Activated naive CD8-positive, alpha-beta T cell treated with anti-CD3 and anti-CD28 coated beads, Interleukin-2, amount 10 ng/mL, durations not matched to agents 7 days and 5 days (primary cell): ENCODE data around the gene KIF3B. TPM values are rescaled to one million over a fixed set of nuclear protein-coding genes. Genes with fewer than 3 reads are reported as not detected.
"Not testable (repeated sequence)": the region's sequence is repeated elsewhere in the genome, so short reads cannot be mapped to it uniquely, and the experiment has no call there.

Source experiments
- ATAC-seq: fragments of 150-1000 bp; cut with Tn5 transposase; one replicate; pipeline ENCODE4 v1.10.0; 2021; ENCODE audit warnings: low read depth, moderate library complexity
- POLR2A ChIA-PET: fragments of 350-600 bp; sonication (Branson Sonifier 250); formaldehyde crosslinking; loops from one replicate; lab custom pipeline; 2021; ENCODE audit warnings: antibody characterized with exemption; lab: Charles Lee
- DNase-seq: peaks from one replicate; pipeline ENCODE4 v3.0.0; 2021
- H3K27ac Mint-ChIP-seq: one replicate; pipeline ENCODE4 v1.8.0; 2022; ENCODE audit warnings: mild to moderate bottlenecking, mixed read lengths
- H3K27me3 Mint-ChIP-seq: one replicate; pipeline ENCODE4 v1.8.0; 2022; ENCODE audit warnings: mild to moderate bottlenecking, moderate library complexity, mixed read lengths
- H3K36me3 Mint-ChIP-seq: one replicate; pipeline ENCODE4 v1.8.0; 2021; ENCODE audit warnings: mild to moderate bottlenecking, mixed read lengths
- H3K4me1 Mint-ChIP-seq: one replicate; pipeline ENCODE4 v1.8.0; 2021; ENCODE audit warnings: mixed read lengths
- H3K4me3 Mint-ChIP-seq: one replicate; pipeline ENCODE4 v1.8.0; 2022; ENCODE audit warnings: mild to moderate bottlenecking, moderate library complexity, mixed read lengths
- H3K9me3 Mint-ChIP-seq: one replicate; pipeline ENCODE4 v1.8.0; 2021; ENCODE audit warnings: mixed read lengths
- total RNA-seq, 2 experiments: library from RNA; stranded (reverse); gene quantifications; one replicate each; pipeline ENCODE4 v1.2.3, GENCODE V29; 2021

The KIF3B gene
- total RNA-seq, 2 experiments from 2014 or later = 14.3 to 14.4 TPM

DNA sequence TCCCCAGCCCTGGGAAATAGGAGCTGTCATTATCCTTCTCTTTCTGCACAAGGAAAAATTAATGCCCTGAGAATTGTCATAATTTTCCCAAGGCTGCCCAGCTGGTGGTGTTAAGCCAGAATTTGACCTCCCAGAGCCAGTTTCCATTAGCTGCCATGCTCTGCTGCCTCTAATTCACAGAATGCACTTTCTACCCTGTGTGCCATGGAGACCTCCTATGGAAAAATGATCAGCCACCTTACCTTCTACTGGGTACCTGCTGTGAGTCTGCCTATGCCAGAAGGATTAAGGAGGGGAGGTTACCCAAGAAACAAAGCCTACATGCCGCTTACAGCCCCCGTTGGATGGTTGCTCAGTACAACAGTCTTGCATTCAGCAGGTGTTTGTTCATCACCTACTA is 40.6 kb upstream of the KIF3B start:
- Mint-ChIP-seq H3K9me3 (no peaks in the 10 kb centered on the region), H3K36me3 (peaks cover 33% of the 10 kb centered on the region), H3K27ac (no peak overlapping the region), H3K4me1 (peaks cover 14% of the 10 kb centered on the region), H3K4me3 (no peak overlapping the region), H3K27me3 (no peaks in the 10 kb centered on the region)
- DNase-seq (no peak), ATAC-seq (no peak)
- POLR2A ChIA-PET = interaction anchor here (1.0 kb wide), 1 partner anchor 14 kb away, joined by 3 read pairs; no protein-coding TSS in a partner anchor

DNA sequence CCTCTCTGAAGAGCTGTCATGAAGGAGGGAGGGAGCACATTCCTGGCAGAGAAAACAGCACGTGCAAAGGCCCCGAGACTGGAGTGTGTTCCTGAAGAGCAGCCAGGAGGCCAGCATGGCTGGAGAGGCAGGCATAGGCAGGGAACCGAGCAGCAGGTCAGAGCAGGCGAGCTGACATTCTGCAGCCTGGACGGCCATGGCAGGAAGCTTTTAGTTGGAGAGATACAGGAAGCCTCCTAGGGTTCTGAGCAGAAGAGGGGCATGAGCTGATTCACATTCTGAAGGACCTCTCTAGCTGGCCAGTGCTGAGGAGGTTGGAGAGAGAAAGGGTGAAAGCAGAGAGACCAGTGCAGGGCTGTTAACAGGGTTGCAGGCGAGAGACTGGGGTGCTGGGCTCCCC is 40.0 kb upstream of the KIF3B start:
- no peaks in the 10 kb centered on the region for H3K27me3 Mint-ChIP-seq
- no peak overlapping the region for H3K4me3 Mint-ChIP-seq
- H3K36me3 Mint-ChIP-seq = peaks cover 31% of the 10 kb centered on the region
- POLR2A ChIA-PET = interaction anchor here (0.6 to 1.0 kb wide), 2 partner anchors 13 to 51 kb away, joined by 3 to 4 read pairs; no protein-coding TSS in a partner anchor
- H3K9me3 Mint-ChIP-seq = no peaks in the 10 kb centered on the region
- H3K27ac Mint-ChIP-seq = no peak overlapping the region
- ATAC-seq = no peak
- DNase-seq = no peak
- peaks cover 8% of the 10 kb centered on the region for H3K4me1 Mint-ChIP-seq

DNA sequence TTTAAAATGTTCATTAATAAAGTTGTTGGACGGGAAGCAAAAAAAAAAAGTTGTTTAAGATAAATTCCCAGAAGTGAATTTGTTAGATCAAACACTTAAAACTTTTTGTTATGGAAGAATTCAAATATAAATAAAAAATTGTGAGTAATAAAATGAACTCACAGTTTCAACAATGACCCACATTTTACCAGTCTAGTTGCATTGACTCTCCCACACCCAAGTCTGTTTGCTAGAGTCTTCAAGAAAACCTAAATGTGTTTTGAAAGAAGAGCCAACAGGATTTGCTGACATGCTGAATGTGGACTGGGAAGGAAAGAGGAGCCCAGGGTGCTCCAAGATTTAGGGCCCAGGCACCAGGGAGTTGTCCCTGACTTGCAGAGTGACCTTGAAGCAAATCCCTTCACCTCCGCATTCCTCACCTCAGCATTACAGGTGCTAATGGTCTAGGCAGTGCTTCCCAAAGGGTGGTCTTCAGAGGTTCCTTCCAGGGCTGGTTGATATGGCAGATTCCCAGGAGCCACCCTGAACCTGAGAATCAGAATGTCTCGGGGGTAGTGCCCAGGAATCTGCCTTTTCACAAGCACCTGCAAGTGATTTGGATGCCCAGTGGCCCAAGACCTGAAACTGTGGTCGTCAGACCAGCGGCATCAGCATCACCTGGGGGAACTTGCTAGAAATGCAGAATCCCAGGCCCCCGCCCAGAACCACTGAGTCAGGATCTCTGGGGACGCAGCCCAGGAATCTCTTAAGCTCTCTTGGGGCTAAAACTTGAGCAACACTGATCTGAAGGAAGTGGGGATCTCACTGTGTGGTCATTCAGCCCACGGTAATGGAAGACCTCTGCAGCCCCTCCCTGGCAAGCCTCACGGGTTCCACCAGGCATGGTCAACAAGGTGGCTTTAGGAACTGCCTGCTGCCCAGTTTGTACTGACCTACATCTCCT is 38.7 kb upstream of the KIF3B start:
- Mint-ChIP-seq H3K27me3 (no peaks in the 10 kb centered on the region), H3K36me3 (peaks cover 20% of the 10 kb centered on the region), H3K4me3 (no peak overlapping the region), H3K27ac (no peak overlapping the region), H3K4me1 (peaks cover 2% of the 10 kb centered on the region), H3K9me3 (no peaks in the 10 kb centered on the region)
- no peak for DNase-seq
- POLR2A ChIA-PET = no interaction called here
- ATAC-seq = no peak

DNA sequence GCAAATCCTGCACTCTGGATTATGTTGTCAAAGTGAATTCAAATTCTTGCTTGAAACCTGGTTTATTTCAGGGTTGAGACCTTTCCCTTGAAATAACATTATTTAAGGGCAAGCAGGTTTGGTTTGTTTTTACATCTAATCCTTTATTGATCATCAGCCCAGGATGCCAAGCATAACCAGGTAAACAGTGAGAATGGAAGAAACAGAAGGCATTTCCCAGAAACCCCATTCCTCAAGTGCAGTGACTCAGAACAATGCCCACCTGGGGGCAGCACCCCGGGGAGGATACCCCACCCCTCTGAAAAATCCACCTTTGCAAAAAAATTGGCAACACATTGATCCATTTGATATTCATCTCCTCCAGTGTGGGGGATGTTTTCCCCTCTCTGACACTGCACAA is 37.2 kb upstream of the KIF3B start:
- H3K27ac Mint-ChIP-seq = no peak overlapping the region
- H3K4me3 Mint-ChIP-seq = no peak overlapping the region
- POLR2A ChIA-PET = no interaction called here
- peaks cover 8% of the 10 kb centered on the region for H3K36me3 Mint-ChIP-seq
- DNase-seq (no peak), ATAC-seq (no peak)
- peaks cover 2% of the 10 kb centered on the region for H3K4me1 Mint-ChIP-seq
- no peaks in the 10 kb centered on the region for H3K27me3 Mint-ChIP-seq
- H3K9me3 Mint-ChIP-seq = no peaks in the 10 kb centered on the region

DNA sequence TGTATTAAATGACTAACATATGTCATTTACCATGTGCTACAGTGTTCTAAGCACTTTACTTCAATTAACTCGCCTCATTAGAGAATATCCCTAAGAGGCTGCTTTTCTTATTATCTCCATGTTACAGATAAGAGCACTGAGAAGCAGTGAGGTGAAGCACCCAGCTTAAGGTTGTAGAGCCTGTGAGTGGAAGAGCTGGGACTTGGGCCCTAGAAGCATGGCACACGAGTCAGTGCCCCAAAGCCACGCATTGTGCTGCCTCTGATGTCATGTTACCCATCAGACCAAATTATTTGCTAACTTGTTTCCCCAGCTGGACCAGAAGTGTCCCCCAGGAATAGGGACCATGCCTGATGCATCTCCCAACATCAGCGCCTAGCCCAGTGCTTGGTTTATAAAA is 35.6 kb upstream of the KIF3B start:
- Mint-ChIP-seq H3K36me3 (no peaks in the 10 kb centered on the region), H3K4me1 (peaks cover 2% of the 10 kb centered on the region), H3K27me3 (no peaks in the 10 kb centered on the region), H3K27ac (no peak overlapping the region), H3K9me3 (no peaks in the 10 kb centered on the region), H3K4me3 (no peak overlapping the region)
- no peak for ATAC-seq
- POLR2A ChIA-PET = no interaction called here
- no peak for DNase-seq

DNA sequence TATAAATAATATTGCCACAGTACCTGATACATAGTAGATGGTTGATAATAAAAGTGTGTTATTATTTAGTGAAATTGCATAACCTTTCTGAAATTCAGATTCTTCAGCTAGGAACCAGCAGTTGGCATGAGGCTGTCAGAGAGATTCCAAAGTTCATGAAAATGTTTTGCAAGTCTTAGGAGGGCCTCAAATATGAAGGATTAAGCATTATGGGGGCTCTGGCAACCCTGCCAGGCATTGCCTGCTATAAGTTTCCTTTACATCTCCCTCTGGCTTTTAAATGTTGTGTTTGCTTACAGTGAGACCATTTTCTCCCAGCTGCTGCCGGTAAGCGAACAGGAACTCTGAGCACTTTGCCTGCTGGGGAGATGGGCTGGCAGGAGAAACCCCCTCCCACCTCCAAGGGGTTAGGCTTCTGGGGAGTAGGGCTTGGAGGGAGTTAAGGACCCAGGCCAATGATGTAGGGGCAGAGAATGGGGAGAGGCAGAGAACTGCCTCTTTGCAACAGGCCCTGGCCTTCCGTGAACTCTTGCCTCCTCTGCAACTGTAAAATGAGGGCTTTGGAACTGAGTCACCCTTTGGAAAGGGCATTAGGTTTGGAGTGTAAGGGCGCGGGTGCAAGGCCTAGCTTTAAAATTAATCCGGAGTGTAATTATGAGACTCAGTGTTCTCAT is 33.2 kb upstream of the KIF3B start:
- Mint-ChIP-seq H3K27me3 (no peaks in the 10 kb centered on the region), H3K36me3 (no peaks in the 10 kb centered on the region), H3K9me3 (no peaks in the 10 kb centered on the region), H3K4me3 (no peak overlapping the region), H3K27ac (peak overlapping the region; percentile 49), H3K4me1 (peaks cover 5% of the 10 kb centered on the region)
- ATAC-seq (no peak), DNase-seq (no peak)
- POLR2A ChIA-PET = no interaction called here

DNA sequence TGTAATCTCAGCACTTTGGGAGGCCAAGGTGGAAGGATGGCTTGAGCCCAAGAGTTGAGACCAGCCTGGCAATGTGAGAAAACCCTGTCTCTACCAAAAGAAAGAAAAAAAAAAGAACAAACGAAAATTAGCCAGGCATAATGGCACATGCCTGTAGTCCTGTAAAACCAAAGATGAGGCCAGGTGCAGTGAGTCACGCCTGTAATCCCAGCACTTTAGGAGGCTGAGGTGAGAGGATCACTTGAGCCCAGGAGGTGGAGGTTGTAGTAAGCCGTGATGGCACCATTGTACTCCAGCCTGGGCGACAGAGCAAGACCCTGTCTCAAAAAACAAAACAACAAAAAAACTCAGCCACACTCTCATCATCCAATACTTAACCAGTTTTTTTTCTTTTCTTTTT is 32.5 kb upstream of the KIF3B start:
- Mint-ChIP-seq H3K4me1 (peaks cover 10% of the 10 kb centered on the region), H3K27me3 (no peaks in the 10 kb centered on the region), H3K27ac (no peak overlapping the region), H3K4me3 (no peak overlapping the region), H3K9me3 (no peaks in the 10 kb centered on the region), H3K36me3 (no peaks in the 10 kb centered on the region)
- ATAC-seq (no peak), DNase-seq (no peak)
- POLR2A ChIA-PET = no interaction called here

DNA sequence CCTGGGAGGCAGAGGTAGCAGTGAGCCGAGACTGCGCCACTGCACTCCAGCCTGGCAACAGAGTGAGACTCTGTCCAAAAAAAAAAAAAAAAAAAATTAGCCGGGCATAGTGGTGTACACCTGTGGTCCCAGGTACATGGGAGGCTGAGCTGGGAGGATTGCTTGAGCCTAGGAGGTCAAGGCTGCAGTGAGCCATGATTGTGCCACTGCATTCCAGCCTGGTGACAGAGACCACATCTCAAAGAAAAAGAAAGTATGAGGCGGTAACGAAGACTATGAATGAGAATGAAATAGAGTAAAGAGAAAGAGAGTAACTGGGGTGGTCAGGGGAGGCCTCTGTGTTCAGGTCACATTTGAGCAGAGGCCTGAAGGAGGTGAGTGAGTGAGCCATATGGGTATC is 31.2 kb upstream of the KIF3B start:
- not testable (repeated sequence) for H3K9me3 Mint-ChIP-seq

DNA sequence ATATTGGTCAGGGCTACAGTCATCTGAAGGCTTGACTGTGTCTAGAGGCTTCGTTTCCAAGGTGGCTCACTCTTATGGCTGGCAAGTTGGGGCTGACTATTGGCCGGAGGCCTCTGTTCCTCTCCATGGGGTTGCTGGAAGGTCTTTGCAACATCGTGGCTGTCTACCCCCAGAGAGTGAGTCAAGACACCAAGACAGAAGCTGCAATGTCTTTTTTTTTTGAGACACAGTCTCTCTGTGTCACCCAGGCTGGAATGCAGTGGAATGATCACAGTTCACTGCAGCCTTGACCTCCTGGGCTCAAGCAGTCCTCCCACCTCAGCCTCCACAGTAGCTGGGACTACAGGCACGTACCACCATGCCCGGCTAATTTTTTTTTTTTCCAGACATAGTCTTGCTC is 29.4 kb upstream of the KIF3B start:
- H3K27ac Mint-ChIP-seq = no peak overlapping the region
- H3K9me3 Mint-ChIP-seq = peaks cover 3% of the 10 kb centered on the region
- DNase-seq (no peak), ATAC-seq (no peak)
- no peak overlapping the region for H3K4me3 Mint-ChIP-seq
- POLR2A ChIA-PET = no interaction called here
- H3K36me3 Mint-ChIP-seq = peaks cover 4% of the 10 kb centered on the region
- peaks cover 26% of the 10 kb centered on the region for H3K4me1 Mint-ChIP-seq
- no peaks in the 10 kb centered on the region for H3K27me3 Mint-ChIP-seq

More for the DNA sequence above, 31.2 kb upstream of the KIF3B start:
- DNase-seq, H3K27me3 Mint-ChIP-seq, H3K4me3 Mint-ChIP-seq, POLR2A ChIA-PET, H3K36me3 Mint-ChIP-seq, ATAC-seq, H3K27ac Mint-ChIP-seq: not testable (repeated sequence)
- H3K4me1 Mint-ChIP-seq = peaks cover 12% of the 10 kb centered on the region

DNA sequence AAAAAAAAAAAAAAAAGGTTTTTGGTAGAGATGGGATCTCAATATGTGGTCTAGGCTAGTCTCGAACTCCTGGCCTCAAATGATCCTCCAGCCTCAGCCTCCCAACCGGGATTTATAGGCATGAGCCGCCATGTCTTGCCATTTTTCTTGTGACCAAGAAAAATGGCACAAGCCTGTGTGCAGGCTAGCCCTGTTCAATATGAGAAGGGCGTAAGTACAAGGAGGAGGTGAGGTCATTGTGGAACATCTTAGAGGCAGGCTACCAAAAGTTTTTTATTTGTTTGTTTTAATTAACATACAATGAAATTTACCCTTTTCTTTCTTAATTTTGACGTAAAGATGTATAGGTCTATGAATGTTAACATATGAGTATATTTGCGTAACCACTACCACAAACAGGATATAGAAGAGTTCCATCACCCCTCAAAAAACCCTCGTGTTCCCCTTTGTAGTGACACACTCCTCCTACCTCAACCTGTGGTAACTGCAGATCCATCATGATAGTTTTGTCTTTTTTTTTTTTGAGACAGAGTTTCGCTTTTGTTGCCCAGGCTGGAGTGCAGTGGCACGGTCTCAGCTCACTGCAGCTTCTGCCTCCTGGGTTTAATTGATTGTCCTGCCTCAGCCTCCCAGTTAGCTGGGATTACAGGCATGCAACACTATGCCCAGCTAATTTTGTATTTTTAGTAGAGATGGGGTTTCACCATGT is 28.3 kb upstream of the KIF3B start:
- ATAC-seq (peak; percentile 91), DNase-seq (no peak)
- Mint-ChIP-seq H3K9me3 (peaks cover 7% of the 10 kb centered on the region), H3K4me3 (peak overlapping the region; percentile 68), H3K27me3 (no peaks in the 10 kb centered on the region), H3K27ac (peak overlapping the region; percentile 88), H3K4me1 (peaks cover 26% of the 10 kb centered on the region), H3K36me3 (peaks cover 4% of the 10 kb centered on the region)
- POLR2A ChIA-PET = no interaction called here

DNA sequence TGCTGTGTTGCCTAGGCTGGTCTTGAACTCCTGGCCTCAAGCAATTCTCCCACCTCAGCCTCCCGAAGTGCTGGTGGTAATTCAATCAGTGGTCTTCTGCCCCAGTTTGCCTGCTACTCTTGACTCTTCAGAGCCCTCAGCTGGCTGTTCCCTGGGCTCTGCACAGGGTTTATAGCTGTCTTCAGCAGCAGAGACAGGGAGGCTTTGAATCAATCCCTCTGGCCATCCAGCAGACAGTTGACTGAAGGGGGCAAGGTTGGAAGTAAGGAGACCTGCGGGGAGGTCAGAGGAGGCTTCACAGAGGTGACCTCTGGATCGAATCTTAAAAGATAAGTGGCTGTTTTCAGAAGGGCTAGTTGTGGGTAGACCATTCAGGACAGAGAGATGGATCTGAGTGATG is 26.0 kb upstream of the KIF3B start:
- Mint-ChIP-seq H3K36me3 (peaks cover 4% of the 10 kb centered on the region), H3K9me3 (peaks cover 7% of the 10 kb centered on the region), H3K4me1 (peaks cover 29% of the 10 kb centered on the region), H3K27me3 (no peaks in the 10 kb centered on the region), H3K27ac (peak overlapping the region; percentile 82), H3K4me3 (peak overlapping the region; percentile 35)
- DNase-seq (no peak), ATAC-seq (no peak)
- POLR2A ChIA-PET = interaction anchor here (1.2 kb wide), 1 partner anchor 14 kb away, joined by 3 read pairs; no protein-coding TSS in a partner anchor

DNA sequence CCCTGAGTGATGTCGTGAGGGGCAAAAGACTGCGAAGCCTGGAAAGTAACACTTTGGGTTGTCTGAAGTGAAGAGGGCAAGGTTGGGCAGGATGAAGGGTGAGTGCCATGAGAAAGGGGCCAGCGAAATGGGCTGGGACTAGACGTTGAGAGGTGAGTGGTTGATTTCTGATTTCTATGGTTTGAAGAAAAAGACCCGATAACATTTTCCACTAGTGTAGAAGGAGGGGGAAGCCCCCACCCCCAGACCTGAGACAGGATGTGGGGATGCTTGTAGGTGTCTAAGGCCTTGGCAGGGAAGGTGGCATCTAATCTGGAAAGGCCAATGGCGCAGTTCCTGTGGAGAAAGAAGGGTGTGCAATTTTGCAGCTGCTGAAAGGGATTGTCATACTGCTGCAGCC is 25.3 kb upstream of the KIF3B start:
- ATAC-seq (peak; percentile 43), DNase-seq (peak; percentile 45)
- Mint-ChIP-seq H3K4me3 (peak overlapping the region; percentile 38), H3K9me3 (peaks cover 7% of the 10 kb centered on the region), H3K27ac (peak overlapping the region; percentile 54), H3K36me3 (peaks cover 4% of the 10 kb centered on the region), H3K27me3 (no peaks in the 10 kb centered on the region), H3K4me1 (peaks cover 32% of the 10 kb centered on the region)
- POLR2A ChIA-PET = no interaction called here

DNA sequence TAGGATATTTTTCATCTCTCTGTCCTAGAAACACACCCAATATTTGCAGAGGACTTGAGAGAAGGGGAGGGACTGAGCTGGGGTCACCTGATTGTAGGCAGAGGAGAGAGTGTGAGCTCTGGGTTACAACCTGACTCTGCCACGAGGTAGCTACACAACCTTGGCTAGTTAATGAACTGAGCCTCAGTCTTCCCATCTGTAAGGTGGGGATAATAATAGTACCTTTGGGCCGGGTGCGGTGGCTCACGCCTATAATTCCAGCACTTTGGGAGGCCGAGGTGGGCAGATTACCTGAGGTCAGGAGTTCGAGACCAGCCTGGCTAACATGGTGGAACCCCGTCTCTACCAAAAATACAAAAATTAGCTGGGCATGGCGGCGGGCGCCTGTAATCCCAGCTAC is 16.5 kb upstream of the KIF3B start:
- not testable (repeated sequence) for H3K4me3 Mint-ChIP-seq, H3K27me3 Mint-ChIP-seq, H3K9me3 Mint-ChIP-seq, H3K27ac Mint-ChIP-seq, H3K36me3 Mint-ChIP-seq, H3K4me1 Mint-ChIP-seq, ATAC-seq, DNase-seq
- POLR2A ChIA-PET = interaction anchor here (1.1 kb wide), 1 partner anchor 11 kb away, joined by 3 read pairs; no protein-coding TSS in a partner anchor
